ENCODE results near the gene EOLA2. TPM values are rescaled to one million over a fixed set of nuclear protein-coding genes. Genes with fewer than 3 reads are reported as not detected.
A peak's percentile ranks its signal among the peaks of the same experiment; 100 is the strongest.

EOLA2 gene
- total RNA-seq, 3 donors from 2014 or later (not counting 1 experiment from before 2014, with no cell fraction given): 80.9 to 94.9 (median 85.5) TPM

DNA sequence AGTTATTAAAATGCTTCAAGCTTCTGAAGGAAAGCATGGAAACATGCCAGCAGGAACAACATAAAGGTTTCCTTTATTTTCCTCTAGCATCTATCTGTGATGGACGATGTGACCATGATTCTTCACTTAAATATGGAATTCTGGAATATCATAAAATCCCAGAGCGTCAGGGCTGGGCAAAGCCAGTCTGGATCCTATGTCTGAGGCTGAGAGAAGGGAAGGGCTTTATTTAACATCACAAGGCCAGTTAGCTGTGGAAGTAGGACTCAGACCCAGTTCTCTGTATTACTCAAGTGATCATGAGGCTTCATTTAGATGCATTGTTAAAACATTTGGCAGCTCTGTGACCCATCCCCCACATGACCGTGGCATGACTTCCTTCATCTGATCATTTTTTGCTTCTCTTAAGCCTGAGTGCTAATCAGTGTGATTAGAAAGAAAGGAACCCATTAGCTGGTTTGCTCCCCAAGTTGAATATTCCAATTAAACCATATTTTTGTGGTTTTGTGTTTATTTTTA is 40.9 kb upstream of the EOLA2 start:
- DNase-seq (no peak), ATAC-seq (no peak)
- peaks cover 0 to 7% of the 10 kb centered on the region in 2 donors for H3K4me1 Mint-ChIP-seq
- H3K4me1 ChIP-seq (ENCODE audit: control insufficient read depth, insufficient read depth, low read length): no peaks in the 10 kb centered on the region
- no peaks in the 10 kb centered on the region for H3K9me3 Mint-ChIP-seq
- H3K27ac ChIP-seq (ENCODE audit: low read length): no peak overlapping the region
- no peaks in the 10 kb centered on the region for H3K36me3 Mint-ChIP-seq
- no peaks in the 10 kb centered on the region for H3K27me3 ChIP-seq (ENCODE audit: control insufficient read depth, insufficient read depth, low read length)
- H3K27me3 Mint-ChIP-seq (ENCODE audit: low read depth in 2 of 2): no peaks in the 10 kb centered on the region
- H3K36me3 ChIP-seq (ENCODE audit: control insufficient read depth, insufficient read depth, low read length): no peaks in the 10 kb centered on the region
- no peak overlapping the region for H3K4me3 Mint-ChIP-seq
- intact Hi-C loops (cut with micrococcal nuclease): no loop called here
- WGBS (ENCODE audit: insufficient coverage): no CpG with 5 or more reads among the region's 3 CpGs
- no peak overlapping the region for H3K27ac Mint-ChIP-seq
- no peaks in the 10 kb centered on the region for H3K9me3 ChIP-seq (ENCODE audit: control insufficient read depth, insufficient read depth, low read length)
- no peak overlapping the region for H3K4me3 ChIP-seq (ENCODE audit: low read length)
- TF ChIP-seq, protein P1, sequence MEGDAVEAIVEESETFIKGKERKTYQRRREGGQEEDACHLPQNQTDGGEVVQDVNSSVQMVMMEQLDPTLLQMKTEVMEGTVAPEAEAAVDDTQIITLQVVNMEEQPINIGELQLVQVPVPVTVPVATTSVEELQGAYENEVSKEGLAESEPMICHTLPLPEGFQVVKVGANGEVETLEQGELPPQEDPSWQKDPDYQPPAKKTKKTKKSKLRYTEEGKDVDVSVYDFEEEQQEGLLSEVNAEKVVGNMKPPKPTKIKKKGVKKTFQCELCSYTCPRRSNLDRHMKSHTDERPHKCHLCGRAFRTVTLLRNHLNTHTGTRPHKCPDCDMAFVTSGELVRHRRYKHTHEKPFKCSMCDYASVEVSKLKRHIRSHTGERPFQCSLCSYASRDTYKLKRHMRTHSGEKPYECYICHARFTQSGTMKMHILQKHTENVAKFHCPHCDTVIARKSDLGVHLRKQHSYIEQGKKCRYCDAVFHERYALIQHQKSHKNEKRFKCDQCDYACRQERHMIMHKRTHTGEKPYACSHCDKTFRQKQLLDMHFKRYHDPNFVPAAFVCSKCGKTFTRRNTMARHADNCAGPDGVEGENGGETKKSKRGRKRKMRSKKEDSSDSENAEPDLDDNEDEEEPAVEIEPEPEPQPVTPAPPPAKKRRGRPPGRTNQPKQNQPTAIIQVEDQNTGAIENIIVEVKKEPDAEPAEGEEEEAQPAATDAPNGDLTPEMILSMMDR (IDR thresholded peaks at IDR 0.05): no peak

DNA sequence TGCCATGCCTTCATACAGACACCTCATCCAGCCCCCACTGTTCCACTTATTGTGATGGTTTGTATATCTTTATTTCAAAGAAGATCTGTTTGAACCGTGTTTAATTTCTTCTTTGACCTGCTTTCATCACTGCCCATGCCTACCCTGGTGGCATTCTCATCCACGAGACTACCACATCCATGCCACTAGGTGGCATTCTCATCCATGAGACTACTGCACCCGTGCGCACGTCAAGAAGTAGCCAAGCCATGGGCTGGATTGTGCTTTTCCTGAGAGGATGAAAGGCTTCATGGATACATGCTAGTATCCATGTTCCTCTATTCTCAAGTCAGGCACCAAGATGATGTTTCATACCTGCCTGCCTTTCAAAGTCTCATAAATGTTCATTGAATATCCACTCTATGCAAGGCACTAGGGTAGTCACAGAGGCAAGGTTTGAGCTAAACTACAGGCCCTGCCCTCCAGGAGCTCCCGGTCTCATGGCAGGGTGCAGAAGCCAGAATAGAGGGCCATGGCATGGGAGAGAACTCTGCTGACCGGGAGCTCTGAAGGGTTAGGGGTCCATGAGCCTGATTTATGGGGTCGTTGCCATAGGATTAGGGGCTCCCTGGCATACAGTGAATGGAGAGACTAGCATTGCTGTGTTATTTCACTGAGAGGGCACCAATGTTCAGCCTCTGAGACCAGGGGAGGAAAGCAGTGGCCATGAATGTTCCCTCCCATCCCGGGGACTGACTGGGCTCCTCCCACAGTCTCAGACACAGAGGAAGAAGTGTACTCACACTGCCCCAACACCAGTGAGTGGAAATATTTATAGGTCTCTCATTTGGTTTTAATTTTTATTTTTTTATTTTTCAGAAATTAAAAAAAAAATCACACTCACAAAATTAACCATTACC is 24.8 kb upstream of the EOLA2 start:
- H3K27ac ChIP-seq (ENCODE audit: low read length): no peak overlapping the region
- H3K36me3 ChIP-seq (ENCODE audit: control insufficient read depth, insufficient read depth, low read length): peaks cover 17% of the 10 kb centered on the region
- Mint-ChIP-seq H3K4me3 (no peak overlapping the region), H3K27ac (no peak overlapping the region), H3K9me3 (no peaks in the 10 kb centered on the region), H3K4me1 (no peaks in the 10 kb centered on the region), H3K27me3 (ENCODE audit: low read depth in 2 of 2) (no peaks in the 10 kb centered on the region), H3K36me3 (no peaks in the 10 kb centered on the region)
- no peak overlapping the region for H3K4me3 ChIP-seq (ENCODE audit: low read length)
- no peaks in the 10 kb centered on the region for H3K27me3 ChIP-seq (ENCODE audit: control insufficient read depth, insufficient read depth, low read length)
- WGBS (ENCODE audit: insufficient coverage): 58% methylated on average over 7 of the region's 9 CpGs
- intact Hi-C loops (cut with micrococcal nuclease): loop anchor here (5.0 kb wide), 1 partner anchor 624 kb away; no protein-coding TSS in a partner anchor
- TF ChIP-seq, protein P1 (IDR thresholded peaks at IDR 0.05): peak; percentile 48
- peak in 1 of 2 donors; percentile 43 for DNase-seq
- H3K4me1 ChIP-seq (ENCODE audit: control insufficient read depth, insufficient read depth, low read length): no peaks in the 10 kb centered on the region
- ATAC-seq: peak in 2 of 3 donors; percentile 52 to 55
- no peaks in the 10 kb centered on the region for H3K9me3 ChIP-seq (ENCODE audit: control insufficient read depth, insufficient read depth, low read length)

DNA sequence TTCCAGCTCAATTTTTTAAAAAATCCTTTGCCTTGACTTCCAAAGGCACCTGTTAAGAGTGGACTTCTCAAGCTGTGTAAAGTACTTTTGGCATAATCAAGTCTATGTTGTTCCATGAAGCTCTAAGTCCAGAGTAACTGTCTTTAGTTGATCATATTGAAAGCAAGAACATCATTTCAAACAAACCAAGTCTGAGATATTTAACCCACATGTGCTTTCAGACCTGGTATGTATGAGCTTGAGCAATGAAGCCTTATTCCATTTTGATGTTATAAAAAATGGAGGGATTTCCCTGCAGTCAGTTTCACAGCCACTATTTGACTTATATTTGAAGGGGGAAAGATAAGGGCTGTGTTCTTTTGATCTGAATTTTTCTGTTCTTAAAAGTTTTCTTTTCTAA is 23.7 kb upstream of the EOLA2 start:
- ATAC-seq: no peak
- Histone ChIP-seq H3K27me3 (ENCODE audit: control insufficient read depth, insufficient read depth, low read length) (no peaks in the 10 kb centered on the region), H3K27ac (ENCODE audit: low read length) (no peak overlapping the region), H3K9me3 (ENCODE audit: control insufficient read depth, insufficient read depth, low read length) (no peaks in the 10 kb centered on the region), H3K4me3 (ENCODE audit: low read length) (no peak overlapping the region), H3K36me3 (ENCODE audit: control insufficient read depth, insufficient read depth, low read length) (peaks cover 17% of the 10 kb centered on the region), H3K4me1 (ENCODE audit: control insufficient read depth, insufficient read depth, low read length) (no peaks in the 10 kb centered on the region)
- Mint-ChIP-seq H3K27ac (no peak overlapping the region), H3K4me1 (no peaks in the 10 kb centered on the region), H3K36me3 (no peaks in the 10 kb centered on the region), H3K4me3 (no peak overlapping the region), H3K27me3 (ENCODE audit: low read depth in 2 of 2) (no peaks in the 10 kb centered on the region), H3K9me3 (no peaks in the 10 kb centered on the region)
- TF ChIP-seq, protein P1 (IDR thresholded peaks at IDR 0.05): no peak
- intact Hi-C loops (cut with micrococcal nuclease): loop anchor here (5.0 kb wide), 1 partner anchor 625 kb away; no protein-coding TSS in a partner anchor
- no peak for DNase-seq
